ENCODE results near the gene NRG2.

Gene NRG2

GRCh38 chr5:139852696-139853095 lies 190.4 kb downstream of the NRG2 start:
- FAIRE-seq: no peak

GRCh38 chr5:139851558-139851957 lies 191.5 kb downstream of the NRG2 start:
- no peak for FAIRE-seq

DNA sequence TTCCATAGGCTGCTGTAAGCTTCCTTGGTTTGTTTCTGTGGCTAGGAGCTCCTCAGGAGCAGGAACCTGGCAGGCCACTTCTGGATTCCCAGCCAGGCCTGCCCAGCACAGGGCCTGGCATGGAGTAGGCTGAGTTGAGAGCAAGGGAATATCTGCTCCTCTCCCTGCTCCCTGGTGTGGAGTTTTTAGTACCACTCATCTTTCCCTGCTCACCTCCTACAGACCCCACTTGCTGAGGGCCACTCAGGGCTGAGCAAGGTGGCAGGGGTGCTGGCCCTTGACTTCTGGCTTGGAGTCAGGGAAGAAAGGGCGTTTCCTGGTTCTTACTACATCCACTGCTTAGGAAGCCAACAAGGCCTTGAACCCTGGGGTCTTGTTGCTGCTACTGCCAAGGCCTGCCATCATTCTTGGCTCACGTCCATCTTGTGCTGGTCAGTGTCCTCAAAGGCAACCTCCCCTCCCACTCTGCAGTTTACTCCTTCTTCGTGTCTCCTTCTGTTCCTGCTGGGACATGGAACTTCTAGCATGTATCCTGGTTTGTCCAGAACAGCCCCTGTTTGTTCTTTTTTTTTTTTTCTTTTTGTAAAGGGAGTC lies 192.6 kb downstream of the NRG2 start:
- no peak for FAIRE-seq

GRCh38 chr5:139849942-139850341 lies 193.2 kb downstream of the NRG2 start:
- FAIRE-seq: no peak

GRCh38 chr5:139849501-139849900 lies 193.6 kb downstream of the NRG2 start:
- FAIRE-seq: no peak

- no peak for FAIRE-seq
Measured at GRCh38 chr5:139848508-139849100, 194.5 kb downstream of the NRG2 start.

DNA sequence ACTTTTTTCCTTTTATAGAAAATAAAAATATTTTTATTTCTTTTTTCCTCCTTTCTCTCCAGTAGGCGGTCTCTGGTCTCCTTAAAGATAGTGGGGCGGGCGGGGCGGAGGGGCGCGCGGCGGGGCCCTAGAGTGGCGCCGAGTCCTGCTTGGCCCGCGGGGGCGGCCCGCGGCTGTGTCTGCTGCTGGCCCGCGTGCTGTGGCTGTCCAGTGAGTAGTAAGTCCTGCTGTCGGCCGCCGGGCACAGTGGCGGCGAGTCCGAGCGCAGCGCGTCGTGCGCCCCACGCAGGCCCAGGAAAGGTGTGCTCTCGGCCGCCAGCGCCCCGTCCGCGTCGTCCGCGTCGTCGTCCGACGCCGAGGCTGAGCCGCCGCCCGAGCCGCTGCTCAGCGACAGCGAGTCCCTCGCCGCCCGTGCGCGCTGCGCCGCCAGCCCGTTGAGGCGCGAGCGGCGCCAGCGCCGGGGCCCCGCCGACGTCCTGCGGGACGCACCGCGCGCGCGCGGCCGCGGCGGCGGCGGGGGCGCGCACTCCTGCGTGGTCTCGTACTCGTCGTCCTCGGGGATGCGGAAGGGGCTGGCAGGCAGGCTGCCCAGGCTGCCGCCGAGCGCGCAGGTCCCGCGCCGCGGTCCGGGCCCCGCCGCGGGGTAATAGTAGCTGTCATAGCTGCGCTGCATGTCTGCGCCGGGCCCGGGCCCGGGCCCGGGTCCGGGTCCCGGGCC lies 195.2 kb downstream of the NRG2 start:
- FAIRE-seq: no peak

DNA sequence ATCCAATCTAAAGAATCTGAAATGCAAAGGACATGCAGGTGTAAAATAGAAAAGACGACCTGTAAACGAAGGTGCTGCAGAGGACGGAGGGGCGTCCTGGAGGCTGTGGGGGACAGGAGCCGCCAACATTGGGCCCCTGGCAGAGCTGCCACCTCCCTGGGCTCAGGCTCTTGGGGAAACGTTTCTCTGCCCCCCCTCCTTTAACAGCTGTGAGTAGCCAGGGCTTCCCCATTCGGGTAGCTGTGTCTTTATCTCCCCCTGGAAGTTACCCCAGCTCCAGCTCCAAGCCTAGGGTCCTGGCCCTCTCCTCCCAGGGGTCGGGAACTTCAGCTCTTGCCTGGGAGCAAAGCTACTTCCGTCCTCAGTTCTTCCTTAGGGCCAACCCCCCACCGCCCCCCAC lies 196.0 kb downstream of the NRG2 start:
- no peak for FAIRE-seq

DNA sequence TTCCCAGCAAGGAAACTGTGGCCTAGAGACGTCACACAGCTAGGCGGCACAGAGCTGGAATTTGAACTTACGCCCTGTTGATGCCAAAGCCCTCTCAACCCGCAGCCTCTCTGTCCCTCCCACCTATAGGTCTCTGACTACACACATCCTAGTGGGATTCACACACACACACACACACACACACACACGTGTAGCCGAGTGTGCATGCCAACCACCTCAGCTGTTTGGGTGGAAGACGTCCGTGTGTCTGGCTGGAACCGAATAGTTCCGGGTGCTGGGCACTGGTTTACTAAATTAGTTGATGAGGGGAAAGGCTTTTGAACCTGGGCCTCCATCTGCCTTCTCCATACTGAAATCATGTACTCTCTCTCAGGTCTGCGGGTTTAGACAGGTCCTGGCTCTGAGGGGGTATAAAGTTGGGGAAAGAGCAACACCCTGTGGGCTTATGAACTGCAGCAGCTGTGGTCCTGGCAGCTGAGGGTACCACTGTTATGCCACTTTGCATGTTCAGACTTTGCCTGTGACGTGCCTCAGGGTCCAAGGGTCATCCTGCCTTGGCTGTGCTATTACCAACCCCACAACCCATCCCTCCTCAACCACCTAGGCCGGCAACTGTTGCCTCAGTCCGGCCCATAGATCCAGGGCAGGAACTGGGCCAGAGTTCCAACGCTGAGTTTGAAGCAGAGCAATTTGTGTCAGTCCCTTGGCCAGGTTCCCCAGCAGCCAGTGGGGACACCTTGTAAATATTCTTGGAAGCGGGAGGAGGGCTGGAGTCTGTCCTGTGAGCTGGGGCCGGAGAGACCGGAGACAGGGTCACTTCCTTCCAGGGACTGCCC lies 197.0 kb downstream of the NRG2 start:
- FAIRE-seq: no peak

DNA sequence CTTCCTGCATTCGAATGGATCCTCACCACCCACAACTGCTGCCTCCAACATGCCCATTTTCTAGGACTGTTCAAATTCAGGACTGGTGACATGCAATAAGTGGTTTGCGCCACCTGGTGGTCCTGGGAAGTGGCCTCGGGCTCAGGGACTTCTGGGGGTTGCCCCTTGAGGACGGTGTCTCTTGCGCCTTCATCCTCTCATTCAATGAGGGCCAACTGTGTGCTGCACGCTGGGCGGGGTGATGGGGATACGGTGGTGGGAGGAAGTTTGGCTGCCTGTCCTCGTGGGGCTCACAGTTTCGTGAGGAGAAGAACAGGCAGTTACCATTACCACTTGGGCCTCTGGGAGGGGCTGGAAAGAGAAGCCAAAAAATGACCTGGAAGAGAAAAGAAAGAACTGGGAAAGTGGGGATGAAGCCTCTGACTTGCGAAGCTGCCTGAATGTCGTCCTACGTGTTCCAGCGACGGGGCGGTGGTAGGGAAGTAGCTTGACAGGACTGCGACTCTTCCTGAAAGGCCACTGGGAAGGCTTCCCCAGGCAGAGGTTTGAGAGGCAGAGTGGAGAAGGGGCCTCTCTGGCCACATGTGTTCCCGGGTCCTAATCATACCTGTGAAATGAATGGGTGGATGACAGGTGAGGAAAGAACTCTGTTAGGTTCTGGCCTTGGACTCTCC lies 198.5 kb downstream of the NRG2 start:
- FAIRE-seq: no peak

DNA sequence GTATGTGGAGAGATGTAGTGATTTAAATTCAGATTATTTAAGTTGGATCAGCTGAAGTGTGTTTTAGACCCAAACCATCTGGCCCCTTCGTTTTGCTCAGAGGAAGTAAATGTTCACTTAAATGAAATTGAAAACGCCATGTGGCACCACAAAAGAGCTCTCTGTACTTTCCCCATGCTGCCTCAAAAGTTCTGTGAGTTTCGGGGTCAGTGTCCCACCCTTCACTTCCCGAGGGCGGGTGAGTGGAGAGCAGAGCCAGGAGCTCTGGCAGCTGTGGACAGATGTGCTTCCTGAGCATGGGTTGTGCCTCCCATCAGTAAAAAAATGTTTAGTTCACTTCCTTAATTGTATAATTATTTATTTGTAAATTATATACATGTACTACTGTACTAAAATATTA lies 199.1 kb downstream of the NRG2 start:
- no peak for FAIRE-seq

GRCh38 chr5:139842321-139842720 lies 200.8 kb downstream of the NRG2 start:
- FAIRE-seq: no peak

DNA sequence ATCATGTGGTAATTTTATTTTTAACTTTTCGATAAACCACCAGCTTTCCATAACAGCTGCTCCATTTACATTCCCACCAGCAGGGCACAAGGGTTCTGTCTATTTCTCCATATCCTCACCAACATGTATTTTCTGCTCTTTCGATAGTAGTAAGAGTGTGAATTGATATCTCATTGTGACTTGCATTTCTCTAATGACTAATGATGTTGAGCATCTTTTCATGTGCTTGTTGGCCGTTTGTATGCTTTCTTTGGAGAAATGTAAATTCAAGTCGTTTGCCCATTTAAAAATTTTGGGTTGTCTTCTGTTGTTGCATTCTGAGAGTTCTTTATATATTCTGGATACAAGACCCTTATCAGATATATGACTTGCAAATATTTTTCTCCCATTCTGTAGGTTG lies 201.6 kb downstream of the NRG2 start:
- no peak for FAIRE-seq

DNA sequence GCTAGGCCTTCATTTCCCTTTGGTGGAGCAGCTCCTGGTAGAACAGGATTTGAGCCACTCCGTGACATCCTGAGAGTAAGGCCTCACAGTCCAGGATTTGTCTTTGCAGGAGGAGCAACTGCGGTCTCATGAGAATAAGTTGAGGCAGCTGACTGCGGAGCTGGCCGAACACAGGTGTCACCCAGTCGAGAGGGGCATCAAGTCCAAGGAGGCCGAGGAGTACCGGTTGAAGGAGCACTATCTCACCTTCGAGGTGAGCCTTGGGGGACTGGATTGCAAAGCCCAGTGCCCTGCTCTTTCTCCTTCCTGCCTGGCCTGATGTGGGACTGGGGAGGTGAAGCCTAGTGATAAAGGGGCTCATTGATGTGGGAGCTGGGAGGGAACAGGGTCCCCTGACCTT lies 203.2 kb downstream of the NRG2 start:
- FAIRE-seq: no peak

DNA sequence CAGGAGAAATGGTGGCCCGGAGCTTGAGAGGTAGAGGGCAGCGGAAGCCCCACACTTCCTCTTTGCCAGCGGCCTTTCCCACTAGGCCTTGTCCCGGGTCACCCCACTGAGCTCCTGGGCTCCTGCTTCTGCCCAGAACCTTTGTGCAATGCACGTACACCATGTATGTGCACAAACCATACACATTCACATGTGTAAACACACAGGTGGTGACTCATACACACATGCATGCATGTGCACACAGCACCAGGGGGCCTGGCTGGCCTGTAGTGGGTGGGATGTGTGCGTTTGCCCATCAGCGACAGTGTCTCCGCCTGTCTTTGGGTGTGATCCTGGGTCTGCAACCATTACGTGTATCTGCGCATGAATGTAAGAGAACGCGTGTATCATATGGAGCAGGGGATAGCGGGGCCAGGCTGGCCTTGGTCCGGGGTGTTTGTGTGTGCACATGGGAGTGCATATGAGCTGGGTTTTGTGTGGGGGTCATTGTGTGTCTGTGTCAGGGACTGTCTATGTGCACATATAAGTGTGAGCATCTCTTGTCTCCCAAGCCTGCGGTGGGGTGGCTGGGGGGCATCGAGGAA lies 203.8 kb downstream of the NRG2 start:
- no peak for FAIRE-seq

DNA sequence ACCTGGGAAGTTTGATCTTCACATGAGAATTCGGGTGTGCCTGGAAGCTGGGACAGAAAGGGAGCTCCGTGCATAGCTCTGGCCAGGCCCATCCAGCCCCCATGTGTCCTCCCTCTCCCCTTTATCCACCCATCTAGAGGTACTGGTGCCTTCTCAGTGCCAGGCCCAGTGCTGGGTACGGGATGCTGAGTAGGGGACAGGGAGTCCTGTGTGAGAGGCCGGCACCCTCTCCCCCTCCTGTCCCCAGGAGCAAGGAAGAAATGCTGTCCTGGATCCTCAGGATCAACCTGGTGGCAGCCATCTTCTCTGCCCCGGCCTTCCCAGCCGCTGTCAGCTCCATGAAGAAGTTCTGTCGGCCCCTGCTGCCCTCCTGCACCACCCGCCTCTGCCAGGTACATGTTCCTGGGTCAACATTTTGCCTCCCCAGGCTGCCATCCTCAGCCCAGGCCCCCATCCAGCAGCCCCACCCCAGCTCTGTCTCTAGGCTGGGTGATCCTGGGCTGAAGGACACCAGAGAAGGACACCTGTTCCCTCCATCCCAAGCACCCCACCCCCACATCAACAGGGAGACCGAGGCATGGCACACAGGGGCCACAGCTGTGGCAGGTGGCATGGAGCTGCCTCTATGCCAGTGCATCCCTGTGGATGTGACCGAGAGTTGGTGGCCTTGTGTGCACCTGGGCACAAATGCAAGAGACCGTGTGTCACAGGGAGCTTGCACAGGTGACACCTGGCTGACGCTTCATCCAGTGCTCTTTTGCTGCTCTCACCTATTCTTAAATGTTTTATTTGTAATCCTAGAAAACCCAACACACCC lies 204.5 kb downstream of the NRG2 start:
- no peak for FAIRE-seq

GRCh38 chr5:139837711-139838380 lies 205.3 kb downstream of the NRG2 start:
- no peak for FAIRE-seq

- FAIRE-seq: no peak
Measured at GRCh38 chr5:139836469-139837208, 206.5 kb downstream of the NRG2 start.

DNA sequence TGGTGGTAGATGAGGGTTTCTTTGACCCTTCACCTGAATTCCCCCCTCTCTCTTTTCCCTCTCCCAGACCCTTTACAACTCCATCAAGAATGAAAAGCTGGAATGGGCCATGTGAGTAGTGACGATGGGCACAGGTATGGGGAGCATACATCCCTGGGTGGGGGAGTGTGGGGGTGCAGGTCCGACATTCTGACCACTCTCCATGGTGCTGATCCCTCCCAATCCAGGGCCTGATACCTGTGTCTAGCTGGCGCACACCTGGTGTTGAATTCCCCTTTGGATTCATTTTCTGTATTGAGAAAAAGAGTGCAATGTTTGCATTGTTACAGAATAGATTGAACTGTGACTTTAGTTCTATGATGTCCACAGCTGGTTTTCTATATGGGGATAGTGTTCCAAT lies 207.4 kb downstream of the NRG2 start:
- no peak for FAIRE-seq

- FAIRE-seq: no peak
Measured at GRCh38 chr5:139833525-139833924, 209.6 kb downstream of the NRG2 start.
